ENCODE data around the gene SRL. TPM values are rescaled to one million over a fixed set of nuclear protein-coding genes. Genes with fewer than 3 reads are reported as not detected.
"Not testable (repeated sequence)": the region's sequence is repeated elsewhere in the genome, so short reads cannot be mapped to it uniquely, and the experiment has no call there.

The SRL gene
- total and polyA plus RNA-seq, 7 donors: 0.33 to 1.2 (median 0.60) TPM

- DNase-seq: no peak
- no peak overlapping the region for H3K4me3 ChIP-seq
- no peaks in the 10 kb centered on the region for H3K9me3 ChIP-seq
- WGBS, 2 donors: 85 to 90% methylated on average over 35 of the region's 35 CpGs
- H3K27ac ChIP-seq: no peak overlapping the region
- TF ChIP-seq EP300 (IDR thresholded peaks at IDR 0.05) (no peak), CTCF (IDR thresholded peaks at IDR 0.05) (peak; percentile 44 to 73 (median 54))
- H3K4me1 ChIP-seq: peaks cover 0 to 22% (median 20%) of the 10 kb centered on the region in 4 donors
- intact Hi-C loops (cut with DNase I): no loop called here
- H3K36me3 ChIP-seq: peaks cover 0 to 32% (median 3%) of the 10 kb centered on the region in 4 donors
- H3K27me3 ChIP-seq: no peaks in the 10 kb centered on the region
Observed at GRCh38 chr16:4261557-4262172, 19.8 kb upstream of the SRL start.

- Histone ChIP-seq H3K4me3 (no peak overlapping the region), H3K27me3 (no peaks in the 10 kb centered on the region), H3K27ac (no peak overlapping the region), H3K36me3 (peaks cover 0 to 32% (median 3%) of the 10 kb centered on the region in 4 donors), H3K4me1 (peaks cover 0 to 22% (median 20%) of the 10 kb centered on the region in 4 donors), H3K9me3 (no peaks in the 10 kb centered on the region)
- TF ChIP-seq POLR2AphosphoS5 (IDR thresholded peaks at IDR 0.05) (peak in 1 of 4 donors; percentile 13), POLR2A (IDR thresholded peaks at IDR 0.05) (no peak)
- DNase-seq: no peak
- WGBS, 2 donors: 26 to 80% methylated on average over 14 of the region's 14 CpGs
- intact Hi-C loops (cut with DNase I): no loop called here
Observed at GRCh38 chr16:4260360-4260759, 18.5 kb upstream of the SRL start.

- Histone ChIP-seq H3K4me1 (peaks cover 0 to 6% (median 3%) of the 10 kb centered on the region in 4 donors), H3K4me3 (no peak overlapping the region), H3K27ac (no peak overlapping the region), H3K27me3 (no peaks in the 10 kb centered on the region), H3K36me3 (peaks cover 0 to 32% (median 3%) of the 10 kb centered on the region in 4 donors), H3K9me3 (no peaks in the 10 kb centered on the region)
- intact Hi-C loops (cut with DNase I): no loop called here
- 59 to 69% methylated on average over 34 of the region's 34 CpGs for WGBS, 2 donors
- DNase-seq: no peak
- TF ChIP-seq EP300 (IDR thresholded peaks at IDR 0.05) (no peak), POLR2AphosphoS5 (IDR thresholded peaks at IDR 0.05) (no peak), POLR2A (IDR thresholded peaks at IDR 0.05) (no peak), CTCF (IDR thresholded peaks at IDR 0.05) (no peak)
Observed at GRCh38 chr16:4257646-4258556, 16.0 kb upstream of the SRL start.

- Histone ChIP-seq H3K4me3 (peak overlapping the region; percentile 47 to 67 (median 52)), H3K9me3 (no peaks in the 10 kb centered on the region), H3K36me3 (peaks cover 0 to 8% (median 0%) of the 10 kb centered on the region in 4 donors), H3K27me3 (no peaks in the 10 kb centered on the region), H3K27ac (peak overlapping the region; percentile 86 to 97 (median 90)), H3K4me1 (peaks cover 0 to 10% (median 3%) of the 10 kb centered on the region in 4 donors)
- 0 to 1% methylated on average over 80 of the region's 80 CpGs for WGBS, 2 donors
- peak; percentile 100 for DNase-seq
- peak in 1 of 4 donors; percentile 18 for TF ChIP-seq EP300 (IDR thresholded peaks at IDR 0.05)
- TF ChIP-seq CTCF (IDR thresholded peaks at IDR 0.05): no peak
- peak; percentile 49 to 61 for TF ChIP-seq POLR2A (IDR thresholded peaks at IDR 0.05)
- peak; percentile 62 to 89 (median 85) for TF ChIP-seq POLR2AphosphoS5 (IDR thresholded peaks at IDR 0.05)
- intact Hi-C loops (cut with DNase I): loop anchor here (1.0 to 2.0 kb wide), 4 partner anchors 53 to 271 kb away; partner anchors contain the start of gene ADCY9
Observed at GRCh38 chr16:4253394-4254150, 11.7 kb upstream of the SRL start.

- not testable (repeated sequence) for H3K27me3 ChIP-seq, H3K4me1 ChIP-seq, H3K9me3 ChIP-seq, DNase-seq, H3K36me3 ChIP-seq
- intact Hi-C loops (cut with DNase I): loop anchor here (1.0 to 2.0 kb wide), 3 partner anchors 53 to 136 kb away; partner anchors contain the start of gene ADCY9
- Histone ChIP-seq H3K4me3 (peak overlapping the region; percentile 47 to 67 (median 52)), H3K27ac (peak overlapping the region; percentile 86 to 97 (median 90))
- 56 to 61% methylated on average over 23 of the region's 23 CpGs for WGBS, 2 donors
Observed at GRCh38 chr16:4253012-4253393, 11.1 kb upstream of the SRL start.

Measured in sigmoid colon (tissue), 7 donors.